IgD-negative memory B cell (primary cell): Measurements from ENCODE around the gene HSF5. TPM values are rescaled to one million over a fixed set of nuclear protein-coding genes. Genes with fewer than 3 reads are reported as not detected.

ENCODE experiments used
- H3K27ac Mint-ChIP-seq, 3 donors: one replicate each; pipeline ENCODE4 v1.8.0; 2020 to 2022; ENCODE audit warnings: mild to moderate bottlenecking in 3 of 3, mixed read lengths in 3 of 3, moderate library complexity in 1 of 3
- H3K27me3 Mint-ChIP-seq: one replicate; pipeline ENCODE4 v1.8.0; 2021; ENCODE audit warnings: mixed read lengths
- H3K36me3 Mint-ChIP-seq: one replicate; pipeline ENCODE4 v1.8.0; 2020; ENCODE audit warnings: mild to moderate bottlenecking, mixed read lengths
- H3K4me1 Mint-ChIP-seq, 3 donors: one replicate each; pipeline ENCODE4 v1.8.0; 2020 to 2022; ENCODE audit warnings: mixed read lengths in 3 of 3, mild to moderate bottlenecking in 1 of 3
- H3K4me3 Mint-ChIP-seq, 4 donors: one replicate each; pipeline ENCODE4 v1.8.0; 2020 to 2022; ENCODE audit warnings: mild to moderate bottlenecking in 4 of 4, mixed read lengths in 4 of 4, moderate library complexity in 3 of 4
- H3K9me3 Mint-ChIP-seq, 3 donors: one replicate each; pipeline ENCODE4 v1.8.0; 2020 to 2021; ENCODE audit warnings: mixed read lengths in 3 of 3, mild to moderate bottlenecking in 1 of 3
- polyA plus RNA-seq: library from polyadenylated mRNA; unstranded; fragments of 300-500 nt; fragmentation: Illumina TruSeq; gene quantifications from one replicate; pipeline ENCODE4 v1.2.3, GENCODE V29; 2021

Gene HSF5
- polyA plus RNA-seq, 1 donor from 2014 or later = 1.6 TPM

GRCh38 chr17:58420827-58421226, 67.4 kb downstream of the HSF5 start:
- Mint-ChIP-seq H3K36me3 (no peaks in the 10 kb centered on the region), H3K9me3 (no peaks in the 10 kb centered on the region), H3K27ac (peak overlapping the region in 1 of 3 donors; percentile 8), H3K27me3 (no peaks in the 10 kb centered on the region), H3K4me1 (peaks cover 0 to 19% (median 9%) of the 10 kb centered on the region in 3 donors), H3K4me3 (no peak overlapping the region)

- Mint-ChIP-seq H3K9me3 (no peaks in the 10 kb centered on the region), H3K4me1 (peaks cover 0 to 19% (median 9%) of the 10 kb centered on the region in 3 donors), H3K27me3 (no peaks in the 10 kb centered on the region), H3K36me3 (no peaks in the 10 kb centered on the region), H3K4me3 (peak within 1 kb of the TSS in 3 of 4 donors; percentile 4 to 38 (median 30)), H3K27ac (peak within 1 kb of the TSS; percentile 1 to 81 (median 69))
Measured at GRCh38 chr17:58417300-58418092, 70.7 kb downstream of the HSF5 start, which contains the start of gene RNF43. RNF43 (minus strand) TSS chr17:58417534; CDS start chr17:58415577, 1,957 bp downstream.

- H3K27me3 Mint-ChIP-seq = no peaks in the 10 kb centered on the region
- H3K9me3 Mint-ChIP-seq = no peaks in the 10 kb centered on the region
- H3K27ac Mint-ChIP-seq = peak overlapping the region in 1 of 3 donors; percentile 81
- H3K4me3 Mint-ChIP-seq = no peak overlapping the region
- H3K4me1 Mint-ChIP-seq = peaks cover 0 to 19% (median 9%) of the 10 kb centered on the region in 3 donors
- no peaks in the 10 kb centered on the region for H3K36me3 Mint-ChIP-seq
Measured at GRCh38 chr17:58416937-58417299, 71.3 kb downstream of the HSF5 start.

GRCh38 chr17:58416396-58416795, 71.8 kb downstream of the HSF5 start:
- Mint-ChIP-seq H3K4me1 (peaks cover 0 to 19% (median 9%) of the 10 kb centered on the region in 3 donors), H3K27me3 (no peaks in the 10 kb centered on the region), H3K4me3 (no peak overlapping the region), H3K27ac (peak overlapping the region in 1 of 3 donors; percentile 0), H3K36me3 (no peaks in the 10 kb centered on the region), H3K9me3 (no peaks in the 10 kb centered on the region)

- no peaks in the 10 kb centered on the region for H3K27me3 Mint-ChIP-seq
- no peaks in the 10 kb centered on the region for H3K36me3 Mint-ChIP-seq
- no peaks in the 10 kb centered on the region for H3K9me3 Mint-ChIP-seq
- H3K4me3 Mint-ChIP-seq = no peak overlapping the region
- H3K4me1 Mint-ChIP-seq = peaks cover 0 to 19% (median 9%) of the 10 kb centered on the region in 3 donors
- peak overlapping the region in 2 of 3 donors; percentile 8 to 48 for H3K27ac Mint-ChIP-seq
Measured at GRCh38 chr17:58415371-58416055, 72.7 kb downstream of the HSF5 start.

- no peaks in the 10 kb centered on the region for H3K9me3 Mint-ChIP-seq
- no peak overlapping the region for H3K27ac Mint-ChIP-seq
- H3K36me3 Mint-ChIP-seq = no peaks in the 10 kb centered on the region
- peaks cover 0 to 19% (median 9%) of the 10 kb centered on the region in 3 donors for H3K4me1 Mint-ChIP-seq
- H3K27me3 Mint-ChIP-seq = no peaks in the 10 kb centered on the region
- H3K4me3 Mint-ChIP-seq = no peak overlapping the region
Measured at GRCh38 chr17:58414596-58414997, 73.6 kb downstream of the HSF5 start.

GRCh38 chr17:58413684-58414083, 74.5 kb downstream of the HSF5 start:
- no peaks in the 10 kb centered on the region for H3K27me3 Mint-ChIP-seq
- no peak overlapping the region for H3K4me3 Mint-ChIP-seq
- peaks cover 2% of the 10 kb centered on the region for H3K36me3 Mint-ChIP-seq
- no peaks in the 10 kb centered on the region for H3K9me3 Mint-ChIP-seq
- peaks cover 0 to 19% (median 9%) of the 10 kb centered on the region in 3 donors for H3K4me1 Mint-ChIP-seq
- no peak overlapping the region for H3K27ac Mint-ChIP-seq

- Mint-ChIP-seq H3K36me3 (peaks cover 2% of the 10 kb centered on the region), H3K4me3 (no peak overlapping the region), H3K27me3 (no peaks in the 10 kb centered on the region), H3K4me1 (peaks cover 0 to 14% (median 6%) of the 10 kb centered on the region in 3 donors), H3K9me3 (no peaks in the 10 kb centered on the region), H3K27ac (peak overlapping the region in 1 of 3 donors; percentile 20)
Measured at GRCh38 chr17:58412961-58413586, 75.1 kb downstream of the HSF5 start.

GRCh38 chr17:58412064-58412703, 76.0 kb downstream of the HSF5 start:
- Mint-ChIP-seq H3K27ac (no peak overlapping the region), H3K4me1 (peaks cover 0 to 5% (median 0%) of the 10 kb centered on the region in 3 donors), H3K36me3 (peaks cover 2% of the 10 kb centered on the region), H3K27me3 (no peaks in the 10 kb centered on the region), H3K9me3 (no peaks in the 10 kb centered on the region), H3K4me3 (no peak overlapping the region)

GRCh38 chr17:58411408-58411894, 76.8 kb downstream of the HSF5 start:
- H3K27me3 Mint-ChIP-seq = no peaks in the 10 kb centered on the region
- no peaks in the 10 kb centered on the region for H3K9me3 Mint-ChIP-seq
- H3K4me1 Mint-ChIP-seq = no peaks in the 10 kb centered on the region
- peaks cover 2% of the 10 kb centered on the region for H3K36me3 Mint-ChIP-seq
- no peak overlapping the region for H3K4me3 Mint-ChIP-seq
- no peak overlapping the region for H3K27ac Mint-ChIP-seq

- H3K27me3 Mint-ChIP-seq = no peaks in the 10 kb centered on the region
- no peak overlapping the region for H3K4me3 Mint-ChIP-seq
- no peaks in the 10 kb centered on the region for H3K4me1 Mint-ChIP-seq
- H3K36me3 Mint-ChIP-seq = peaks cover 2% of the 10 kb centered on the region
- no peak overlapping the region for H3K27ac Mint-ChIP-seq
- H3K9me3 Mint-ChIP-seq = no peaks in the 10 kb centered on the region
Measured at GRCh38 chr17:58410714-58411407, 77.3 kb downstream of the HSF5 start.

GRCh38 chr17:58409432-58409831, 78.8 kb downstream of the HSF5 start:
- Mint-ChIP-seq H3K36me3 (peaks cover 2% of the 10 kb centered on the region), H3K4me1 (no peaks in the 10 kb centered on the region), H3K4me3 (no peak overlapping the region), H3K27me3 (no peaks in the 10 kb centered on the region), H3K27ac (no peak overlapping the region), H3K9me3 (no peaks in the 10 kb centered on the region)

- Mint-ChIP-seq H3K27me3 (no peaks in the 10 kb centered on the region), H3K4me1 (no peaks in the 10 kb centered on the region), H3K36me3 (no peaks in the 10 kb centered on the region), H3K9me3 (no peaks in the 10 kb centered on the region), H3K27ac (no peak overlapping the region), H3K4me3 (no peak overlapping the region)
Measured at GRCh38 chr17:58403311-58403710, 84.9 kb downstream of the HSF5 start.

- Mint-ChIP-seq H3K4me3 (no peak overlapping the region), H3K4me1 (no peaks in the 10 kb centered on the region), H3K9me3 (no peaks in the 10 kb centered on the region), H3K27ac (no peak overlapping the region), H3K36me3 (no peaks in the 10 kb centered on the region), H3K27me3 (no peaks in the 10 kb centered on the region)
Measured at GRCh38 chr17:58402679-58403078, 85.5 kb downstream of the HSF5 start.
